ENCODE data around the gene SLC6A5. TPM values are rescaled to one million over a fixed set of nuclear protein-coding genes. Genes with fewer than 3 reads are reported as not detected.

The SLC6A5 gene
- total RNA-seq, 2 experiments from 2014 or later, result not detected

GRCh38 chr11:20618083-20618482 lies 18.7 kb downstream of the SLC6A5 start:
- ATAC-seq, result no peak
- peaks cover 13% of the 10 kb centered on the region for H3K27me3 Mint-ChIP-seq
- no peak for DNase-seq
- no peaks in the 10 kb centered on the region for H3K9me3 Mint-ChIP-seq (ENCODE audit: low read depth)
- H3K4me3 Mint-ChIP-seq, result no peak overlapping the region
- H3K36me3 Mint-ChIP-seq, result no peaks in the 10 kb centered on the region
- H3K27ac Mint-ChIP-seq, result no peak overlapping the region
- CTCF ChIA-PET, result no interaction called here
- no peaks in the 10 kb centered on the region for H3K4me1 Mint-ChIP-seq

- H3K4me3 Mint-ChIP-seq, result no peak overlapping the region
- H3K36me3 Mint-ChIP-seq, result no peaks in the 10 kb centered on the region
- ATAC-seq (no peak), DNase-seq (no peak)
- no peak overlapping the region for H3K27ac Mint-ChIP-seq
- H3K27me3 Mint-ChIP-seq, result peaks cover 7% of the 10 kb centered on the region
- CTCF ChIA-PET, result interaction anchor here (0.9 kb wide), 1 partner anchor 224 kb away, joined by 3 read pairs; no protein-coding TSS in a partner anchor
- no peaks in the 10 kb centered on the region for H3K9me3 Mint-ChIP-seq (ENCODE audit: low read depth)
- no peaks in the 10 kb centered on the region for H3K4me1 Mint-ChIP-seq
Measured at GRCh38 chr11:20620988-20621387, 21.6 kb downstream of the SLC6A5 start.

GRCh38 chr11:20621679-20622078 lies 22.3 kb downstream of the SLC6A5 start:
- DNase-seq (no peak), ATAC-seq (no peak)
- CTCF ChIA-PET, result no interaction called here
- Mint-ChIP-seq H3K27me3 (peaks cover 7% of the 10 kb centered on the region), H3K27ac (no peak overlapping the region), H3K4me1 (no peaks in the 10 kb centered on the region), H3K9me3 (ENCODE audit: low read depth) (no peaks in the 10 kb centered on the region), H3K36me3 (no peaks in the 10 kb centered on the region), H3K4me3 (no peak overlapping the region)

- no peak overlapping the region for H3K27ac Mint-ChIP-seq
- DNase-seq (no peak), ATAC-seq (no peak)
- H3K27me3 Mint-ChIP-seq, result peaks cover 7% of the 10 kb centered on the region
- H3K4me1 Mint-ChIP-seq, result no peaks in the 10 kb centered on the region
- no peaks in the 10 kb centered on the region for H3K9me3 Mint-ChIP-seq (ENCODE audit: low read depth)
- no peak overlapping the region for H3K4me3 Mint-ChIP-seq
- CTCF ChIA-PET, result no interaction called here
- no peaks in the 10 kb centered on the region for H3K36me3 Mint-ChIP-seq
Measured at GRCh38 chr11:20623252-20623651, 23.8 kb downstream of the SLC6A5 start.

- Mint-ChIP-seq H3K27ac (no peak overlapping the region), H3K27me3 (peaks cover 4% of the 10 kb centered on the region), H3K4me3 (no peak overlapping the region), H3K36me3 (no peaks in the 10 kb centered on the region), H3K9me3 (ENCODE audit: low read depth) (no peaks in the 10 kb centered on the region), H3K4me1 (no peaks in the 10 kb centered on the region)
- CTCF ChIA-PET, result no interaction called here
- DNase-seq (no peak), ATAC-seq (no peak)
Measured at GRCh38 chr11:20626279-20626678, 26.9 kb downstream of the SLC6A5 start.

GRCh38 chr11:20627026-20627425 lies 27.6 kb downstream of the SLC6A5 start:
- Mint-ChIP-seq H3K36me3 (no peaks in the 10 kb centered on the region), H3K4me3 (no peak overlapping the region), H3K27ac (no peak overlapping the region), H3K27me3 (peaks cover 4% of the 10 kb centered on the region), H3K4me1 (no peaks in the 10 kb centered on the region), H3K9me3 (ENCODE audit: low read depth) (no peaks in the 10 kb centered on the region)
- CTCF ChIA-PET, result no interaction called here
- DNase-seq (no peak), ATAC-seq (no peak)

GRCh38 chr11:20627701-20628100 lies 28.3 kb downstream of the SLC6A5 start:
- CTCF ChIA-PET, result no interaction called here
- no peak for ATAC-seq
- no peak for DNase-seq
- H3K4me1 Mint-ChIP-seq, result no peaks in the 10 kb centered on the region
- no peaks in the 10 kb centered on the region for H3K9me3 Mint-ChIP-seq (ENCODE audit: low read depth)
- H3K36me3 Mint-ChIP-seq, result no peaks in the 10 kb centered on the region
- no peak overlapping the region for H3K27ac Mint-ChIP-seq
- H3K4me3 Mint-ChIP-seq, result no peak overlapping the region
- H3K27me3 Mint-ChIP-seq, result peaks cover 4% of the 10 kb centered on the region

- Mint-ChIP-seq H3K4me3 (no peak overlapping the region), H3K36me3 (no peaks in the 10 kb centered on the region), H3K9me3 (ENCODE audit: low read depth) (no peaks in the 10 kb centered on the region), H3K27me3 (peaks cover 7% of the 10 kb centered on the region), H3K4me1 (no peaks in the 10 kb centered on the region), H3K27ac (no peak overlapping the region)
- CTCF ChIA-PET, result no interaction called here
- ATAC-seq (no peak), DNase-seq (no peak)
Measured at GRCh38 chr11:20631519-20632168, 32.2 kb downstream of the SLC6A5 start.

GRCh38 chr11:20632169-20632532 lies 32.7 kb downstream of the SLC6A5 start:
- H3K36me3 Mint-ChIP-seq, result no peaks in the 10 kb centered on the region
- ATAC-seq, result no peak
- H3K27me3 Mint-ChIP-seq, result peaks cover 5% of the 10 kb centered on the region
- DNase-seq, result no peak
- H3K9me3 Mint-ChIP-seq (ENCODE audit: low read depth), result no peaks in the 10 kb centered on the region
- CTCF ChIA-PET, result no interaction called here
- no peaks in the 10 kb centered on the region for H3K4me1 Mint-ChIP-seq
- H3K4me3 Mint-ChIP-seq, result no peak overlapping the region
- H3K27ac Mint-ChIP-seq, result no peak overlapping the region

- CTCF ChIA-PET, result no interaction called here
- Mint-ChIP-seq H3K27ac (no peak overlapping the region), H3K27me3 (peaks cover 3% of the 10 kb centered on the region), H3K36me3 (no peaks in the 10 kb centered on the region), H3K4me3 (no peak overlapping the region), H3K4me1 (no peaks in the 10 kb centered on the region), H3K9me3 (ENCODE audit: low read depth) (no peaks in the 10 kb centered on the region)
- ATAC-seq (no peak), DNase-seq (no peak)
Measured at GRCh38 chr11:20634044-20634443, 34.6 kb downstream of the SLC6A5 start.

GRCh38 chr11:20634781-20635180 lies 35.4 kb downstream of the SLC6A5 start:
- DNase-seq, result no peak
- H3K36me3 Mint-ChIP-seq, result no peaks in the 10 kb centered on the region
- CTCF ChIA-PET, result no interaction called here
- H3K27me3 Mint-ChIP-seq, result peaks cover 3% of the 10 kb centered on the region
- H3K9me3 Mint-ChIP-seq (ENCODE audit: low read depth), result no peaks in the 10 kb centered on the region
- H3K4me1 Mint-ChIP-seq, result no peaks in the 10 kb centered on the region
- no peak overlapping the region for H3K27ac Mint-ChIP-seq
- ATAC-seq, result no peak
- H3K4me3 Mint-ChIP-seq, result no peak overlapping the region

- Mint-ChIP-seq H3K27ac (no peak overlapping the region), H3K36me3 (no peaks in the 10 kb centered on the region), H3K27me3 (peaks cover 10% of the 10 kb centered on the region), H3K4me1 (no peaks in the 10 kb centered on the region), H3K9me3 (ENCODE audit: low read depth) (no peaks in the 10 kb centered on the region), H3K4me3 (no peak overlapping the region)
- no peak for DNase-seq
- CTCF ChIA-PET, result interaction anchor here (2.3 kb wide), 1 partner anchor 10 kb away, joined by 9 read pairs; no protein-coding TSS in a partner anchor
- ATAC-seq, result no peak
Measured at GRCh38 chr11:20638074-20638473, 38.7 kb downstream of the SLC6A5 start.

- DNase-seq (no peak), ATAC-seq (no peak)
- Mint-ChIP-seq H3K4me1 (no peaks in the 10 kb centered on the region), H3K36me3 (no peaks in the 10 kb centered on the region), H3K27ac (no peak overlapping the region), H3K4me3 (no peak overlapping the region), H3K27me3 (peaks cover 10% of the 10 kb centered on the region), H3K9me3 (ENCODE audit: low read depth) (no peaks in the 10 kb centered on the region)
- CTCF ChIA-PET, result interaction anchor here (2.3 kb wide), 1 partner anchor 8 kb away, joined by 9 read pairs; no protein-coding TSS in a partner anchor
Measured at GRCh38 chr11:20639688-20640087, 40.3 kb downstream of the SLC6A5 start.

GRCh38 chr11:20640401-20640800 lies 41.0 kb downstream of the SLC6A5 start:
- H3K27ac Mint-ChIP-seq, result no peak overlapping the region
- no peaks in the 10 kb centered on the region for H3K36me3 Mint-ChIP-seq

GRCh38 chr11:20644360-20644759 lies 45.0 kb downstream of the SLC6A5 start:
- Mint-ChIP-seq H3K27me3 (peaks cover 7% of the 10 kb centered on the region), H3K9me3 (ENCODE audit: low read depth) (no peaks in the 10 kb centered on the region), H3K4me1 (no peaks in the 10 kb centered on the region), H3K27ac (no peak overlapping the region), H3K4me3 (no peak overlapping the region), H3K36me3 (no peaks in the 10 kb centered on the region)
- DNase-seq (no peak), ATAC-seq (no peak)
- CTCF ChIA-PET, result no interaction called here

More at GRCh38 chr11:20640401-20640800, 41.0 kb downstream of the SLC6A5 start:
- DNase-seq, result no peak
- no peak for ATAC-seq
- no peaks in the 10 kb centered on the region for H3K9me3 Mint-ChIP-seq (ENCODE audit: low read depth)
- CTCF ChIA-PET, result no interaction called here
- no peaks in the 10 kb centered on the region for H3K4me1 Mint-ChIP-seq
- peaks cover 7% of the 10 kb centered on the region for H3K27me3 Mint-ChIP-seq
- H3K4me3 Mint-ChIP-seq, result no peak overlapping the region
